Measurements from ENCODE around the gene CPHXL.

The CPHXL gene

DNA sequence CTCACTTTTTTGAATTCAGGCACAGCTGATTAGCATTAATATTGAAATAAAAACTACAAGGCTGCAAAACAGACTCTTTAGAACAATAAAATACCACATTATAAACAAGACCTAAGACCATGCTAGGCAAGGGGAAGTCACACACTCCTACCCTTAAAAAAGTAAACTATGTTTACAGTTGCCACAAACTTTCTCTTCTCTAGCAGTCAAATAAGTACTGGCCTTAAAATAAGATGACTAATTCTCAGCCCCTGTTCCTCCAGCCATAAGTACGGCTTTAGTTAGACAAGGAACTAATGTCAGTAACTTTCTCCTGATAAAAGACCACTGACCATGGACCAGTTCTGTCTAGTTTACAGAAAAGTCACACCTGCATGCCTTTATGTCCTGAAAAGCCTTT is 19.5 kb upstream of the CPHXL start:
- H2BK5ac ChIP-seq (ENCODE audit: low read depth, low read length, poor library complexity), result no peak overlapping the region
- no peaks in the 10 kb centered on the region for H3K36me3 ChIP-seq (ENCODE audit: control insufficient read depth in 1 of 2, insufficient read depth in 2 of 2, low read length in 2 of 2)
- no peak overlapping the region for H3K4me3 ChIP-seq (ENCODE audit: low read depth, low read length)
- H4K8ac ChIP-seq (ENCODE audit: low read depth, low read length), result no peak overlapping the region
- no peak overlapping the region for H2BK120ac ChIP-seq (ENCODE audit: insufficient read depth, low read length, poor library complexity)
- no peak overlapping the region for H3K23ac ChIP-seq (ENCODE audit: low read length)
- no peak overlapping the region for H3K9ac ChIP-seq (ENCODE audit: low read length)
- WGBS (ENCODE audit: extremely low coverage, insufficient coverage, insufficient read length), result no CpG with 5 or more reads among the region's 1 CpG
- H3K79me1 ChIP-seq (ENCODE audit: low read length), result no peaks in the 10 kb centered on the region
- H2BK12ac ChIP-seq (ENCODE audit: low read length), result no peak overlapping the region
- no peak overlapping the region for H3K27ac ChIP-seq (ENCODE audit: low read depth, low read length)
- no peaks in the 10 kb centered on the region for H3K27me3 ChIP-seq (ENCODE audit: insufficient read depth, low read length)
- H4K12ac ChIP-seq (ENCODE audit: low read depth, low read length), result no peak overlapping the region
- H3K14ac ChIP-seq (ENCODE audit: low read length), result no peak overlapping the region
- no peaks in the 10 kb centered on the region for H3K4me1 ChIP-seq (ENCODE audit: control insufficient read depth in 1 of 2, insufficient read depth in 2 of 2, low read length in 2 of 2)
- H3K18ac ChIP-seq (ENCODE audit: low read length), result no peak overlapping the region
- no peak for DNase-seq
- peaks cover 4% of the 10 kb centered on the region for H3K9me3 ChIP-seq (ENCODE audit: insufficient read depth, low read depth, low read length)
- no peak overlapping the region for H2AFZ ChIP-seq (ENCODE audit: insufficient read depth, low read length, poor library complexity)
- H3K79me2 ChIP-seq (ENCODE audit: control insufficient read depth, insufficient read depth, low read length, poor library complexity), result no peaks in the 10 kb centered on the region
- H2AK5ac ChIP-seq (ENCODE audit: low read length), result no peak overlapping the region
- no peak overlapping the region for H4K91ac ChIP-seq (ENCODE audit: low read depth, low read length)
- no peak overlapping the region for H3K4ac ChIP-seq (ENCODE audit: low read depth, low read length)
- no peak overlapping the region for H3K4me2 ChIP-seq (ENCODE audit: low read length)

DNA sequence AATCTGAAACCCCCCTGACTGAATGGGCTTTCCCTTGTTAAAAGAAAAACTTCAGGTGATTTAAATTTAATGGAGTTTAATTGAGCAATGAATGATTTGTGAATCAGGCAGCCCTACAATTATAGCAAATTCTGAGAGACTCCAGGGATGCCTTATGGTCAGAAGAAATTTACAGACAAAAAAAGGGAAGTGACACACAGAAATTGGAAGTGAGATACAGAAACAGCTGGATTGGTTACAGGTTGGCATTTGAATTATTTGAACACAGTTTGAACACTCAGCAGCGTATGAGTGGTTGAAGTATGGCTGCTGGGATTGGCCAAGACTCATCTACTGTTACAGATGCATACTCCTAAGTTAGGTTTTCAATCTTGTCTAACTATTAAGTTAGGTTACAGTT is 19.0 kb upstream of the CPHXL start:
- no peaks in the 10 kb centered on the region for H3K36me3 ChIP-seq (ENCODE audit: control insufficient read depth in 1 of 2, insufficient read depth in 2 of 2, low read length in 2 of 2)
- H4K91ac ChIP-seq (ENCODE audit: low read depth, low read length), result no peak overlapping the region
- H3K27me3 ChIP-seq (ENCODE audit: insufficient read depth, low read length), result no peaks in the 10 kb centered on the region
- H3K9me3 ChIP-seq (ENCODE audit: insufficient read depth, low read depth, low read length), result peaks cover 10% of the 10 kb centered on the region
- H3K27ac ChIP-seq (ENCODE audit: low read depth, low read length), result no peak overlapping the region
- no peak overlapping the region for H2BK120ac ChIP-seq (ENCODE audit: insufficient read depth, low read length, poor library complexity)
- H2AFZ ChIP-seq (ENCODE audit: insufficient read depth, low read length, poor library complexity), result no peak overlapping the region
- no peak overlapping the region for H4K12ac ChIP-seq (ENCODE audit: low read depth, low read length)
- no peak overlapping the region for H3K4ac ChIP-seq (ENCODE audit: low read depth, low read length)
- DNase-seq, result no peak
- H3K79me1 ChIP-seq (ENCODE audit: low read length), result no peaks in the 10 kb centered on the region
- H2BK5ac ChIP-seq (ENCODE audit: low read depth, low read length, poor library complexity), result no peak overlapping the region
- H3K4me1 ChIP-seq (ENCODE audit: control insufficient read depth in 1 of 2, insufficient read depth in 2 of 2, low read length in 2 of 2), result no peaks in the 10 kb centered on the region
- no peak overlapping the region for H3K18ac ChIP-seq (ENCODE audit: low read length)
- no peak overlapping the region for H3K4me2 ChIP-seq (ENCODE audit: low read length)
- no peak overlapping the region for H2AK5ac ChIP-seq (ENCODE audit: low read length)
- WGBS (ENCODE audit: extremely low coverage, insufficient coverage, insufficient read length), result no CpG with 5 or more reads among the region's 1 CpG
- no peak overlapping the region for H3K4me3 ChIP-seq (ENCODE audit: low read depth, low read length)
- no peak overlapping the region for H3K14ac ChIP-seq (ENCODE audit: low read length)
- H3K23ac ChIP-seq (ENCODE audit: low read length), result no peak overlapping the region
- no peaks in the 10 kb centered on the region for H3K79me2 ChIP-seq (ENCODE audit: control insufficient read depth, insufficient read depth, low read length, poor library complexity)
- H2BK12ac ChIP-seq (ENCODE audit: low read length), result no peak overlapping the region
- H4K8ac ChIP-seq (ENCODE audit: low read depth, low read length), result no peak overlapping the region
- no peak overlapping the region for H3K9ac ChIP-seq (ENCODE audit: low read length)

DNA sequence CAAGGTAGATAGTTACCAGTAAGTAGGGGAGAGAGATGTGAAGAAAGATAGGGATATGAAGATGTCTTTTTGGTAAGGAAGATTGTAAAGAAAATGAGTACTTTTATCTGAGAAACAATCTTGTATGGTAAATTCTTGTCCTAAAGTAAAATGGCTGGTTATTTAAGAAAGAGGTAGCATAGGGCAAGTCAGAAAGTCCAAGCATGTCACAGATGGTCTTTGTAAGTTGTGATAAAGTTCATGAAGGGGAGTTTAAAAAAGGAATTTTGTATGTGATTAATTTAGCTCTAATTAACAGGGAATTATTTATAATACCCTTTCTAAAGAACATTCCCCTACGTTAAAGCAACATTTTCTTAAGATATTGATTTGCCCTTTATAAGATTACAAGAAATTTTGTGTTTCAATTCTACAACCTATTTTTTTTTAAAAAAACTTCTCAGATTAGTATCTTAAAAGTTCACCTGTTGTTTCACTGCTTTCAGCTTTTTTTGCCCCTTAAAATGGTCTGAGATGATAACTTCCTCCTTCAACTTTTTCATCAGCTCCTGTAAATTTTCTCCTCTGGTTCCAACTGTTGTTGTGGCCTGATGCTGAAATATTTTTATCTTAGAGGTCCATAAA is 16.2 kb upstream of the CPHXL start:
- no peak overlapping the region for H2BK120ac ChIP-seq (ENCODE audit: insufficient read depth, low read length, poor library complexity)
- H4K12ac ChIP-seq (ENCODE audit: low read depth, low read length), result no peak overlapping the region
- H3K79me1 ChIP-seq (ENCODE audit: low read length), result no peaks in the 10 kb centered on the region
- H2AFZ ChIP-seq (ENCODE audit: insufficient read depth, low read length, poor library complexity), result no peak overlapping the region
- H3K23ac ChIP-seq (ENCODE audit: low read length), result no peak overlapping the region
- no peaks in the 10 kb centered on the region for H3K27me3 ChIP-seq (ENCODE audit: insufficient read depth, low read length)
- H2BK12ac ChIP-seq (ENCODE audit: low read length), result no peak overlapping the region
- H2AK5ac ChIP-seq (ENCODE audit: low read length), result no peak overlapping the region
- no peak overlapping the region for H3K9ac ChIP-seq (ENCODE audit: low read length)
- H3K79me2 ChIP-seq (ENCODE audit: control insufficient read depth, insufficient read depth, low read length, poor library complexity), result no peaks in the 10 kb centered on the region
- H3K4me1 ChIP-seq (ENCODE audit: control insufficient read depth in 1 of 2, insufficient read depth in 2 of 2, low read length in 2 of 2), result no peaks in the 10 kb centered on the region
- no peak overlapping the region for H3K4ac ChIP-seq (ENCODE audit: low read depth, low read length)
- no peak overlapping the region for H2BK5ac ChIP-seq (ENCODE audit: low read depth, low read length, poor library complexity)
- H3K18ac ChIP-seq (ENCODE audit: low read length), result no peak overlapping the region
- no peaks in the 10 kb centered on the region for H3K36me3 ChIP-seq (ENCODE audit: control insufficient read depth in 1 of 2, insufficient read depth in 2 of 2, low read length in 2 of 2)
- H4K8ac ChIP-seq (ENCODE audit: low read depth, low read length), result no peak overlapping the region
- H3K9me3 ChIP-seq (ENCODE audit: insufficient read depth, low read depth, low read length), result peaks cover 13% of the 10 kb centered on the region
- no peak for DNase-seq
- no peak overlapping the region for H3K4me2 ChIP-seq (ENCODE audit: low read length)
- no peak overlapping the region for H3K27ac ChIP-seq (ENCODE audit: low read depth, low read length)
- no peak overlapping the region for H3K4me3 ChIP-seq (ENCODE audit: low read depth, low read length)
- no CpG with 5 or more reads among the region's 1 CpG for WGBS (ENCODE audit: extremely low coverage, insufficient coverage, insufficient read length)
- H4K91ac ChIP-seq (ENCODE audit: low read depth, low read length), result no peak overlapping the region
- H3K14ac ChIP-seq (ENCODE audit: low read length), result no peak overlapping the region

DNA sequence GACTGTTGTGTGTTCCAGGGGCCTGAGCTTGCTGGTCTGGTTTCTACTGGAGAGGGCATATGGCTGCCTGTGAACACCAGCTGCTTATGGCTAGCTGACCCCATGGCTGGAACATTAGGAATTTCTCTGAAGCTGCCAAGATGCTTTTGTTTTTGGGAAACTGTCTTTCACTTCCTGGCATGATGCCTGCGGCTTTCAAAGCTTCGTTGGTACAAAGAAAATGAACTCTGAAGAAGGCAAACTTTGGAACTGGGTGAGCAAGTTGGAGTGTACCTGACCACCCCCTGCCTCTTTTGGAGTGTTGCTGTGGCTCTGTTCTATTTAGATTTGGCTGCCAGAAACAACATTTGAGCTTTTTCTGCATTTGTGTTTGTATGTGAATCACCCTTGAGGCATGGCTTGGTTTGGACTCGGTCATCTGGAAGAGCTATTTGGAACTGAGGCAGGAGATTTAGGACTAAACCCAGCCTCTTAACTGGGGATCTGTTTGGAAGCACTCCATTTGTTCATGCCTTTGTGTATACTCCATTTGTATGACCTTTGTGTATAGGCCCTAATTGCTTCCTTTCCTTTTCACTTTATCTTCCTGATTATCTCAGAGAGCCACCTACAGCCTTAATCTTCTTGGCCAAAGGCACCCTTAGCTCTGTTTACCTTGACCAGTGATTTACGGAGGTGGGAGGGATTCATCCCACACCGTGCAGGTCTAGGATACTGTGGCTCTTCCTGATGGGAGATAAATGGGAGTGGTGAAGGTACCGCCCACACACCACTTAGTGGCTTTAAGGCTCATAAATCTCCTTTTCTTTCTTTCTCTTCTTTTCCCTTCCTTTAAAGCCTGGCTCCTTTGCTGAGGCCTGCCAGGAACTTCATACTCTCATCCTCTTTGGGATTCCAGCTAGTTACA is 7.3 kb upstream of the CPHXL start:
- no peak for DNase-seq
- H3K79me2 ChIP-seq (ENCODE audit: control insufficient read depth, insufficient read depth, low read length, poor library complexity), result no peaks in the 10 kb centered on the region
- H3K36me3 ChIP-seq (ENCODE audit: control insufficient read depth in 1 of 2, insufficient read depth in 2 of 2, low read length in 2 of 2), result no peaks in the 10 kb centered on the region
- H2BK120ac ChIP-seq (ENCODE audit: insufficient read depth, low read length, poor library complexity), result no peak overlapping the region
- no peak overlapping the region for H2AK5ac ChIP-seq (ENCODE audit: low read length)
- H3K4ac ChIP-seq (ENCODE audit: low read depth, low read length), result no peak overlapping the region
- H3K23ac ChIP-seq (ENCODE audit: low read length), result no peak overlapping the region
- H3K9me3 ChIP-seq (ENCODE audit: insufficient read depth, low read depth, low read length), result no peaks in the 10 kb centered on the region
- H3K4me1 ChIP-seq (ENCODE audit: control insufficient read depth in 1 of 2, insufficient read depth in 2 of 2, low read length in 2 of 2), result no peaks in the 10 kb centered on the region
- no peak overlapping the region for H2AFZ ChIP-seq (ENCODE audit: insufficient read depth, low read length, poor library complexity)
- no peak overlapping the region for H3K18ac ChIP-seq (ENCODE audit: low read length)
- no peaks in the 10 kb centered on the region for H3K79me1 ChIP-seq (ENCODE audit: low read length)
- no peak overlapping the region for H3K14ac ChIP-seq (ENCODE audit: low read length)
- no peak overlapping the region for H2BK5ac ChIP-seq (ENCODE audit: low read depth, low read length, poor library complexity)
- no peaks in the 10 kb centered on the region for H3K27me3 ChIP-seq (ENCODE audit: insufficient read depth, low read length)
- no CpG with 5 or more reads among the region's 6 CpGs for WGBS (ENCODE audit: extremely low coverage, insufficient coverage, insufficient read length)
- no peak overlapping the region for H3K9ac ChIP-seq (ENCODE audit: low read length)
- H3K27ac ChIP-seq (ENCODE audit: low read depth, low read length), result no peak overlapping the region
- no peak overlapping the region for H4K8ac ChIP-seq (ENCODE audit: low read depth, low read length)
- no peak overlapping the region for H3K4me3 ChIP-seq (ENCODE audit: low read depth, low read length)
- H4K91ac ChIP-seq (ENCODE audit: low read depth, low read length), result no peak overlapping the region
- no peak overlapping the region for H3K4me2 ChIP-seq (ENCODE audit: low read length)
- no peak overlapping the region for H4K12ac ChIP-seq (ENCODE audit: low read depth, low read length)
- no peak overlapping the region for H2BK12ac ChIP-seq (ENCODE audit: low read length)
